Suppressor macrophage treated with lipopolysaccharide for 4 hours (primary cell): ENCODE measurements around the gene RGCC.

Experiments used
- DNase-seq: peaks from one replicate; pipeline ENCODE4 v3.0.0-alpha.2; 2020

RGCC gene

GRCh38 chr13:41454170-41454569 lies 3.2 kb upstream of the RGCC start:
- DNase-seq, result no peak

- DNase-seq, result no peak
Observed at GRCh38 chr13:41455725-41456419, 1.5 kb upstream of the RGCC start.

GRCh38 chr13:41457589-41458186 lies 338 bp downstream of the RGCC start:
- no peak for DNase-seq

- DNase-seq, result peak; percentile 50
Observed at GRCh38 chr13:41458187-41458760, 924 bp downstream of the RGCC start.

- DNase-seq, result peak; percentile 80
Observed at GRCh38 chr13:41458761-41459431, 1.5 kb downstream of the RGCC start.

- peak; percentile 43 for DNase-seq
Observed at GRCh38 chr13:41459432-41460073, 2.2 kb downstream of the RGCC start.

- DNase-seq, result no peak
Observed at GRCh38 chr13:41460074-41460465, 2.7 kb downstream of the RGCC start.

GRCh38 chr13:41460930-41461329 lies 3.6 kb downstream of the RGCC start:
- peak; percentile 39 for DNase-seq

GRCh38 chr13:41461527-41462139 lies 4.3 kb downstream of the RGCC start:
- DNase-seq, result no peak

- no peak for DNase-seq
Observed at GRCh38 chr13:41462427-41462826, 5.1 kb downstream of the RGCC start.

- DNase-seq, result no peak
Observed at GRCh38 chr13:41463838-41464602, 6.7 kb downstream of the RGCC start.

- peak; percentile 93 for DNase-seq
Observed at GRCh38 chr13:41465241-41465847, 8.0 kb downstream of the RGCC start.

GRCh38 chr13:41465898-41466320 lies 8.6 kb downstream of the RGCC start:
- no peak for DNase-seq

GRCh38 chr13:41467425-41467945 lies 10.1 kb downstream of the RGCC start:
- DNase-seq, result no peak

- DNase-seq, result no peak
Observed at GRCh38 chr13:41468631-41469030, 11.3 kb downstream of the RGCC start.

- DNase-seq, result no peak
Observed at GRCh38 chr13:41470196-41470595, 12.8 kb downstream of the RGCC start.

- no peak for DNase-seq
Observed at GRCh38 chr13:41471785-41472184, 14.4 kb downstream of the RGCC start.

- DNase-seq, result no peak
Observed at GRCh38 chr13:41487222-41487621, 29.9 kb downstream of the RGCC start.

- no peak for DNase-seq
Observed at GRCh38 chr13:41488124-41488523, 30.8 kb downstream of the RGCC start.

- DNase-seq, result peak; percentile 39
Observed at GRCh38 chr13:41490371-41491015, 33.1 kb downstream of the RGCC start.

GRCh38 chr13:41491436-41491835 lies 34.1 kb downstream of the RGCC start:
- peak; percentile 58 for DNase-seq
